ENCODE data around the gene SRRM1.

Gene SRRM1

DNA sequence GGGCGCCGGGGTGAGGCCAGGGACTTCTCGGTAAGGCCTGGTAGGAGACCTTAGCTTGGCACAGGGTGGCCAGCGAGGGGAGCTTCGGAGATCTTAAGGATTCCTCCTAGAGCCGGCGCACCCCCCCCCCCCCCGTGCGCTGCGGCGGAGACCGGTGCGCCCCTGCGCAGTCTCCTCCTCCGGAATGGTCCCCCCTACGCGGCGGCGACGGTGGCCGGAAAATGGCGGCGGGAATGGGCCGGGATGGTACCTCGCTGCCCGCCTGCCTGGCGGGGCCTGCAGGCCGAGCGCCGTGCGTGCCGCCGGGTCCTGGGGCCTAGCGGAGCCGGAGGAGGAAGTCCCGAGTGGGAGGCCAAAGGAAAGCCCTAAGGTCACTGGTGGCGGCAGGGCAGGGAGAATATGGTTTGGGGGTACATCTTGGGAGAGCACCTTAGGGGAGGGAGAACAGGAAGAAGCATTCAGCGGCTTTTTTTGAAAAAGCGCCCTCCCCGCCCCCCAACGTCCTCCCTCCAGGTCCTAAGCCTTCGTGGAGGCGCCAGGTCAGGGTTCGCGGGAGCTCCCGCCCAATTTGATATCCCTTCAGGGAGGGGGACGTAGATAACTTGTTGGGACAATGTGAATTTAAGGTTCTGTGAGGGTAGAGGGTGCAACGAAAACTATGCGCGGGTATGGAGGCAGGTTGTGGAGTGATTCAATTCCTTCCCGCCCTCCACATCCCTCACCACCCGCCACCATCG lies 429 bp downstream of the SRRM1 start:
- peak overlapping the region; percentile 89 for H3K4me3 ChIP-seq (ENCODE audit: low read length)
- TF ChIP-seq, protein P1, sequence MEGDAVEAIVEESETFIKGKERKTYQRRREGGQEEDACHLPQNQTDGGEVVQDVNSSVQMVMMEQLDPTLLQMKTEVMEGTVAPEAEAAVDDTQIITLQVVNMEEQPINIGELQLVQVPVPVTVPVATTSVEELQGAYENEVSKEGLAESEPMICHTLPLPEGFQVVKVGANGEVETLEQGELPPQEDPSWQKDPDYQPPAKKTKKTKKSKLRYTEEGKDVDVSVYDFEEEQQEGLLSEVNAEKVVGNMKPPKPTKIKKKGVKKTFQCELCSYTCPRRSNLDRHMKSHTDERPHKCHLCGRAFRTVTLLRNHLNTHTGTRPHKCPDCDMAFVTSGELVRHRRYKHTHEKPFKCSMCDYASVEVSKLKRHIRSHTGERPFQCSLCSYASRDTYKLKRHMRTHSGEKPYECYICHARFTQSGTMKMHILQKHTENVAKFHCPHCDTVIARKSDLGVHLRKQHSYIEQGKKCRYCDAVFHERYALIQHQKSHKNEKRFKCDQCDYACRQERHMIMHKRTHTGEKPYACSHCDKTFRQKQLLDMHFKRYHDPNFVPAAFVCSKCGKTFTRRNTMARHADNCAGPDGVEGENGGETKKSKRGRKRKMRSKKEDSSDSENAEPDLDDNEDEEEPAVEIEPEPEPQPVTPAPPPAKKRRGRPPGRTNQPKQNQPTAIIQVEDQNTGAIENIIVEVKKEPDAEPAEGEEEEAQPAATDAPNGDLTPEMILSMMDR (conservative IDR thresholded peaks at IDR 0.05; ENCODE audit: low read length): no peak
- DNase-seq (ENCODE audit: low read depth): peak; percentile 9

DNA sequence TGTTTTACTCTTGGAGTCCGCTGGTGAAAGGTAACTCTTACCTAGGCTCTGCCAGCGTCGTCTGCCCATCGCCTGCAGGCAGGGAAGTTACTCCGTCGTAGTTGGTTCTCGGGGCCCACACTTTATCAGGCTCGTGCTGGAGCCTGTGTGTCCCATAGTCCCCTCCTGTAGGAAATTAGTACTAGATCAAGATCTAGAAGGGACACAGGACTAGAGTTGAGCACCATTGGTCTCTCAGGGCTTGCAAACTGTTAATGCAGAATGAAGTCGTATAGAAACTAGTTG lies 940 bp downstream of the SRRM1 start:
- TF ChIP-seq, protein P1 (conservative IDR thresholded peaks at IDR 0.05; ENCODE audit: low read length): no peak
- DNase-seq (ENCODE audit: low read depth): no peak
- peak overlapping the region; percentile 89 for H3K4me3 ChIP-seq (ENCODE audit: low read length)

DNA sequence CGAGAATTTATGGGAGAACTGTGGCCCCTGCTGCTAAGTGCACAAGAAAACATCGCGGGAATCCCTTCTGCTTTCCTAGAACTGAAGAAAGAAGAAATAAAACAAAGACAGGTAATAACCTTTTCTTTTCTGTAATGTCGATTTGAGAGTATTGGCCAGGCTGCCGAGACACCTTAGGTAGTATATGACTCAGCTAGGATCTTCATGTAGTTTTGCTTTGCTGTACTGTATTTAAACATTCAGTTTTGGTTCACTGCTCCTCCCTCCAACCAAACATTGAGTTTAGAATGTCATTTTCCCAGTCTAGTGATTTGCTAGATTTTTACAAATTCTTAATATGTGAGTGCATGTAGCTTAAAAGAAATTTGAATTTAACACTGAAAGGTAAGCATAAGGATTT lies 5.8 kb downstream of the SRRM1 start:
- no peak overlapping the region for H3K4me3 ChIP-seq (ENCODE audit: low read length)
- no peak for DNase-seq (ENCODE audit: low read depth)
- TF ChIP-seq, protein P1 (conservative IDR thresholded peaks at IDR 0.05; ENCODE audit: low read length): no peak

- H3K4me3 ChIP-seq (ENCODE audit: low read length): no peak overlapping the region
- TF ChIP-seq, protein P1 (conservative IDR thresholded peaks at IDR 0.05; ENCODE audit: low read length): no peak
- no peak for DNase-seq (ENCODE audit: low read depth)
Observed at GRCh38 chr1:24652382-24652781, 9.3 kb downstream of the SRRM1 start.

DNA sequence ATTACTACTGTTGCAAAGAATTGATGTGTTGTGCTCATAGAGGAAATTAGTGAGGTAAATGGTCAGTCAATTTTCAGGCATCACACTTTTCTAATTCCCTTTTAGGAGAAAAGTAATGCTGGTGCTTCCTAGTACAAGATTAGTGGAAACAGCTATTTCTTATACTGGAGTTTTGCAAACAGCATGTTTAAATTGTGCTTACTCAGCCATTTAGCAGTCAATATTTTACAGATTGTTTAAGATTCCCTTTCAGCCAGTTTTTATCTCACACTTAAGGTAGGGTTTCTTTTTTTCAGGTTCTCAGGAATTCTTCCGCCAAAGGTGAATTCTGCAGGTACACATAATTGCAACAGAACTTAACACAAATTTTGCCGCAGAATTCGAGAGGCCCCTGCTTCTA lies 10.9 kb downstream of the SRRM1 start:
- H3K4me3 ChIP-seq (ENCODE audit: low read length): no peak overlapping the region
- TF ChIP-seq, protein P1 (conservative IDR thresholded peaks at IDR 0.05; ENCODE audit: low read length): no peak
- DNase-seq (ENCODE audit: low read depth): no peak

GRCh38 chr1:24656046-24656445 lies 12.9 kb downstream of the SRRM1 start:
- no peak for DNase-seq (ENCODE audit: low read depth)
- TF ChIP-seq, protein P1 (conservative IDR thresholded peaks at IDR 0.05; ENCODE audit: low read length): no peak

DNA sequence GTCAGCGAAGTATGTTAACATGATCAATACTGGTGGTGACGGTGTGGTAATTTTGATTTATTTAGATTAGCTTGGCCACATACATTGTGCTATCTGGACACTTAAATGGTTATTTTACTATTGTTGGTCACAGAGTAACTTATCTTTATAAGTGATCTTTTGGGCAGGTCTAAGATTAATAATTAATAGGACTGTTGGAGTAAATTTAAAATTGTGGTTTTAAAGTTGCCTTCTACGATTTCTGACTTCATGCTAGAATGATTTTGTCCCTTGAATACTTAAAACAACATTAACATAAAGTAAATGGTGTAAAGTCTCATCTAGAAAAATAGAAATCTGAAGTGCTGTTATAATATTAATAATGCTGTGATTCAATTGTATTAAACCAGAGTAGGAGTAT lies 14.7 kb downstream of the SRRM1 start:
- TF ChIP-seq, protein P1 (conservative IDR thresholded peaks at IDR 0.05; ENCODE audit: low read length): no peak
- DNase-seq (ENCODE audit: low read depth): no peak
- H3K4me3 ChIP-seq (ENCODE audit: low read length): no peak overlapping the region

More at GRCh38 chr1:24656046-24656445, 12.9 kb downstream of the SRRM1 start:
- no peak overlapping the region for H3K4me3 ChIP-seq (ENCODE audit: low read length)

All from AG10803 (cell line).